ENCODE data around the gene FBL.

The FBL gene

GRCh38 chr19:39845172-39845571 is 1.0 kb downstream of the FBL start:
- in situ Hi-C loops (cut with HindIII; ENCODE audit: low sequenced_read_pairs) = loop anchor here (10.0 kb wide), 1 partner anchor 60 kb away; no protein-coding TSS in a partner anchor

- in situ Hi-C loops (cut with HindIII; ENCODE audit: low sequenced_read_pairs) = loop anchor here (5.0 to 10.0 kb wide), 2 partner anchors 59 to 302 kb away; partner anchors contain the start of gene EID2
Measured at GRCh38 chr19:39843919-39844793, 2.0 kb downstream of the FBL start.

GRCh38 chr19:39842693-39843435 is 3.3 kb downstream of the FBL start:
- in situ Hi-C loops (cut with HindIII; ENCODE audit: low sequenced_read_pairs) = loop anchor here (5.0 to 10.0 kb wide), 2 partner anchors 58 to 301 kb away; partner anchors contain the start of gene EID2

GRCh38 chr19:39841041-39841440 is 5.1 kb downstream of the FBL start:
- in situ Hi-C loops (cut with HindIII; ENCODE audit: low sequenced_read_pairs) = loop anchor here (5.0 to 10.0 kb wide), 2 partner anchors 56 to 299 kb away; partner anchors contain the start of gene EID2

- in situ Hi-C loops (cut with HindIII; ENCODE audit: low sequenced_read_pairs) = loop anchor here (5.0 to 10.0 kb wide), 2 partner anchors 56 to 298 kb away; partner anchors contain the start of gene EID2
Measured at GRCh38 chr19:39840492-39840891, 5.7 kb downstream of the FBL start.

- in situ Hi-C loops (cut with HindIII; ENCODE audit: low sequenced_read_pairs) = loop anchor here (5.0 to 10.0 kb wide), 2 partner anchors 55 to 298 kb away; partner anchors contain the start of gene EID2
Measured at GRCh38 chr19:39839678-39840327, 6.4 kb downstream of the FBL start.

- in situ Hi-C loops (cut with HindIII; ENCODE audit: low sequenced_read_pairs) = no loop called here
Measured at GRCh38 chr19:39838569-39838968, 7.6 kb downstream of the FBL start.

- in situ Hi-C loops (cut with HindIII; ENCODE audit: low sequenced_read_pairs) = no loop called here
Measured at GRCh38 chr19:39837978-39838377, 8.2 kb downstream of the FBL start.

- in situ Hi-C loops (cut with HindIII; ENCODE audit: low sequenced_read_pairs) = no loop called here
Measured at GRCh38 chr19:39834287-39834841, 11.8 kb downstream of the FBL start.

GRCh38 chr19:39833464-39834286 is 12.5 kb downstream of the FBL start, which contains the start of gene DYRK1B:
DYRK1B (minus strand) TSS chr19:39834162; CDS start chr19:39831867, 2,295 bp downstream.
- in situ Hi-C loops (cut with HindIII; ENCODE audit: low sequenced_read_pairs) = no loop called here

GRCh38 chr19:39833160-39833463 is 13.1 kb downstream of the FBL start:
- in situ Hi-C loops (cut with HindIII; ENCODE audit: low sequenced_read_pairs) = no loop called here

- in situ Hi-C loops (cut with HindIII; ENCODE audit: low sequenced_read_pairs) = no loop called here
Measured at GRCh38 chr19:39832341-39833083, 13.7 kb downstream of the FBL start.

GRCh38 chr19:39831679-39832078 is 14.5 kb downstream of the FBL start:
- in situ Hi-C loops (cut with HindIII; ENCODE audit: low sequenced_read_pairs) = no loop called here

GRCh38 chr19:39830847-39831246 is 15.3 kb downstream of the FBL start:
- in situ Hi-C loops (cut with HindIII; ENCODE audit: low sequenced_read_pairs) = no loop called here

- in situ Hi-C loops (cut with HindIII; ENCODE audit: low sequenced_read_pairs) = no loop called here
Measured at GRCh38 chr19:39830406-39830805, 15.8 kb downstream of the FBL start.

- in situ Hi-C loops (cut with HindIII; ENCODE audit: low sequenced_read_pairs) = no loop called here
Measured at GRCh38 chr19:39829702-39830275, 16.4 kb downstream of the FBL start.

- in situ Hi-C loops (cut with HindIII; ENCODE audit: low sequenced_read_pairs) = no loop called here
Measured at GRCh38 chr19:39828654-39829032, 17.5 kb downstream of the FBL start.

GRCh38 chr19:39828015-39828653 is 18.0 kb downstream of the FBL start:
- in situ Hi-C loops (cut with HindIII; ENCODE audit: low sequenced_read_pairs) = no loop called here

Measured in endothelial cell of hepatic sinusoid (primary cell).